Trophoblast cell (in vitro differentiated cells and primary cell): ENCODE measurements around the gene ASCC3.
A peak's percentile ranks its signal among the peaks of the same experiment; 100 is the strongest.

Source experiments
- DNase-seq, 2 donors: peaks; one replicate each; pipeline ENCODE4 v3.0.0-alpha.2; 2016
- H2AFZ ChIP-seq: 2 replicates; pipeline ENCODE4 v1.6.1; 2013; ENCODE audit warnings: low read length, moderate library complexity, mild to moderate bottlenecking; ENCODE audit not compliant: insufficient read depth, poor library complexity
- H2AK5ac ChIP-seq: 2 replicates; pipeline ENCODE4 v1.6.1; 2013; ENCODE audit warnings: mild to moderate bottlenecking, low read length
- H2BK120ac ChIP-seq: 2 replicates; pipeline ENCODE4 v1.6.1; 2013; ENCODE audit warnings: low read length, mild to moderate bottlenecking, moderate library complexity; ENCODE audit not compliant: insufficient read depth, poor library complexity
- H2BK12ac ChIP-seq: 2 replicates; pipeline ENCODE4 v1.6.1; 2013; ENCODE audit warnings: mild to moderate bottlenecking, low read length, moderate library complexity
- H2BK5ac ChIP-seq: 2 replicates; pipeline ENCODE4 v1.6.1; 2013; ENCODE audit warnings: low read length, low read depth, moderate library complexity, mild to moderate bottlenecking; ENCODE audit not compliant: poor library complexity
- H3K14ac ChIP-seq: 2 replicates; pipeline ENCODE4 v1.6.1; 2013; ENCODE audit warnings: mild to moderate bottlenecking, low read length
- H3K18ac ChIP-seq: 2 replicates; pipeline ENCODE4 v1.6.1; 2013; ENCODE audit warnings: mild to moderate bottlenecking, low read length
- H3K23ac ChIP-seq: 2 replicates; pipeline ENCODE4 v1.6.1; 2013; ENCODE audit warnings: low read length
- H3K27ac ChIP-seq: 2 replicates; pipeline ENCODE4 v1.5.1; 2013; ENCODE audit warnings: low read depth, mild to moderate bottlenecking, inconsistent platforms, low read length, moderate library complexity
- H3K27me3 ChIP-seq: 2 replicates; pipeline ENCODE4 v1.6.1; 2013; ENCODE audit warnings: inconsistent platforms, mild to moderate bottlenecking, low read length, moderate library complexity; ENCODE audit not compliant: insufficient read depth
- H3K36me3 ChIP-seq, 2 experiments: 1 replicate in 1 of 2; 2 replicates in 1 of 2; pipeline ENCODE4 v1.6.1; 2013; ENCODE audit warnings: low read length in 2 of 2, mild to moderate bottlenecking in 2 of 2, moderate library complexity in 1 of 2; ENCODE audit not compliant: insufficient read depth in 2 of 2, control insufficient read depth in 1 of 2
- H3K4ac ChIP-seq: 2 replicates; pipeline ENCODE4 v1.6.1; 2013; ENCODE audit warnings: low read depth, mild to moderate bottlenecking, low read length, moderate library complexity
- H3K4me1 ChIP-seq, 2 experiments: 1 replicate in 1 of 2; 2 replicates in 1 of 2; pipeline ENCODE4 v1.6.1; 2013; ENCODE audit warnings: low read length in 2 of 2, mild to moderate bottlenecking in 2 of 2, moderate library complexity in 1 of 2; ENCODE audit not compliant: insufficient read depth in 2 of 2, control insufficient read depth in 1 of 2
- H3K4me2 ChIP-seq: 2 replicates; pipeline ENCODE4 v1.6.1; 2013; ENCODE audit warnings: inconsistent platforms, mild to moderate bottlenecking, low read length, moderate library complexity
- H3K4me3 ChIP-seq: 2 replicates; pipeline ENCODE4 v1.5.1; 2013; ENCODE audit warnings: mild to moderate bottlenecking, low read depth, low read length, inconsistent platforms
- H3K79me1 ChIP-seq: one replicate; pipeline ENCODE4 v1.6.1; 2013; ENCODE audit warnings: low read length
- H3K79me2 ChIP-seq: 2 replicates; pipeline ENCODE4 v1.6.1; 2013; ENCODE audit warnings: low read length, mild to moderate bottlenecking; ENCODE audit not compliant: control insufficient read depth, insufficient read depth, poor library complexity
- H3K9ac ChIP-seq: 2 replicates; pipeline ENCODE4 v1.6.1; 2013; ENCODE audit warnings: mild to moderate bottlenecking, low read length
- H3K9me3 ChIP-seq: 2 replicates; pipeline ENCODE4 v1.6.1; 2013; ENCODE audit warnings: low read depth, mild to moderate bottlenecking, control low read depth, inconsistent platforms, low read length; ENCODE audit not compliant: insufficient read depth
- H4K12ac ChIP-seq: 2 replicates; pipeline ENCODE4 v1.6.1; 2013; ENCODE audit warnings: low read depth, mild to moderate bottlenecking, low read length, moderate library complexity
- H4K8ac ChIP-seq: 2 replicates; pipeline ENCODE4 v1.6.1; 2013; ENCODE audit warnings: low read depth, mild to moderate bottlenecking, low read length, moderate library complexity
- H4K91ac ChIP-seq: one replicate; pipeline ENCODE4 v1.6.1; 2013; ENCODE audit warnings: low read depth, mild to moderate bottlenecking, low read length, moderate library complexity
- WGBS: extraction: QIAGEN DNeasy Blood & Tissue Kit; methylation state at CpG from one replicate; pipeline ENCODE4 v1.1.7; 2013; ENCODE audit warnings: missing lambda C conversion rate; ENCODE audit not compliant: insufficient read length, insufficient coverage; ENCODE audit errors: extremely low coverage; 5-methylcytosine and 5-hydroxymethylcytosine counted together

The ASCC3 gene

DNA sequence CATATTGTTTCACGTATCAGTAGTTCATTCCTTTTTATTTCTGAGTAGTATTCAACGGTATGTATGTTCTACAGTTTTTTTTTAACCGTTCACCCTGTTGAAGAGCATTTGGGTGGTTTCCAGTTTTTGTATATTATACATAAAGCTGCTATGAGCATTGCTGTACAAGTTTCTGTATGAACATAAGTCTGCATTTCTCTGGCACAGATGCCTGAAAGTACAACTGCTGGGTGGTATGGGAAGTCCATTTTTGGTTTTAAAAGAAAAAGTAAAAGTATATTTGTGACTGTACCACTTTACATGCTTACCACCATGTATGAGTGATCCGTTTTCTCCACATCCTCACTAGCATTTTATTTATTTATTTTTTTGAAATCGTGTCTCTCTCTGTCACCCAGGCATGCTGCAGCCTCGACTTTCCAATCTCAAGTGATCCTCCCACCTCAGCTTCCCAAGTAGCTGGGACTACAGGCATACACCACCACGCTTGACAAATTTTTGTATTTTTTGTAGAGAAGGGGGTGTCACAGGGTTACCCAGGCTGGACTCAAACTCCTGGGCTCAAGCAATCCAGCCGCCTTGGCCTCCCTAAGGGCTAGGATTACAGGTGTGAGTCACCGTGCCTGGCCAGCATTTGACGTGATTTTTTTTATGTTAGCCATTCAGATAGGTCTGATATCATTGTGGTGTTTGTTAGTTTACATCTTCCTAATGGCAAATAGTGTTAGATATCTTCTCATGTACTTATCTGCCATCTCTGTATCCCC is 405.4 kb downstream of the ASCC3 start:
- Histone ChIP-seq H3K18ac (no peak overlapping the region), H4K12ac (no peak overlapping the region), H2BK120ac (no peak overlapping the region), H3K4me3 (no peak overlapping the region), H3K4me2 (no peak overlapping the region), H4K91ac (no peak overlapping the region), H2AFZ (no peak overlapping the region), H2AK5ac (no peak overlapping the region), H3K14ac (no peak overlapping the region), H3K4ac (no peak overlapping the region), H2BK5ac (no peak overlapping the region), H3K4me1 (no peaks in the 10 kb centered on the region), H2BK12ac (no peak overlapping the region), H3K36me3 (no peaks in the 10 kb centered on the region), H3K27ac (no peak overlapping the region), H3K79me2 (no peaks in the 10 kb centered on the region), H3K23ac (no peak overlapping the region), H3K27me3 (peaks cover 2% of the 10 kb centered on the region), H3K79me1 (no peaks in the 10 kb centered on the region), H3K9ac (no peak overlapping the region), H4K8ac (no peak overlapping the region), H3K9me3 (no peaks in the 10 kb centered on the region)
- WGBS, result no CpG with 5 or more reads among the region's 10 CpGs
- peak; percentile 48 to 70 for DNase-seq

DNA sequence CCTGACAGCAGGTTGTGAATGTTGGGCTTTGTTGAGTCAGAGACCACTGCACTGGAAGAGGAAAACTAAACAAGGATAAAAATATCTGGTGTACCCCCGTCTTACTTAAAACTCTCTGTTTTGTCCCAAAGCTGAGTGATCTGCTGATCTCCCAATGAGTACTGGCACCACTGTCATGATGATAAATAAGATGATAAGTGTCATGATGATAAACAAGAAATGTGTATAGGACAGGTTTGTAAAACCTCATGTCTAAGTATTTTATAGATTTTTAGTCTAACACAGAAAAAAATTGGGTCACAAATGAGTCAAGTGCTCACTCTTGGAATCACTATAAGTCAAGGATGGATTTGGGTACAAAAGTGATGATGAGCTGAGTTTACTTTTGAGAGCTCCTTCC is 407.9 kb downstream of the ASCC3 start:
- H4K8ac ChIP-seq, result no peak overlapping the region

DNA sequence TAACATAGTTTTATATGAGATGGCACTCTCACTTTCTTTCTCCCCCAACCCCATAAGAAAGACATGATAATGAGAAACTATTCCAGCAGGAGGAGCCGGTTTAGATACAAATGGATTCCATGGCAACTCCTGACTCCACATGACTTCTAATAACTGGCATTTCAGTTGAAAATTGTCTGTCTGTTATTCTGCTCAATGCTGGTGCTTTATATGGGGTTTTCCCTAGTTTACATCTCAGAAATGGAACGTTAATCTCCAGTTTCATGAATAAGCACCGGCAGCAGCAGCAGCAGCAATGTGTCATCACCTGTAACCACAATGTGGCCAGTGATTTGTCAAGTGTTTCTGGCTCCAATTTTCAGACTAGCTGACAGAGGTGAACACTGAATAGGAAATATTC is 408.5 kb downstream of the ASCC3 start:
- no CpG with 5 or more reads among the region's 3 CpGs for WGBS
- Histone ChIP-seq H2AK5ac (no peak overlapping the region), H3K18ac (no peak overlapping the region), H2BK120ac (no peak overlapping the region), H4K12ac (no peak overlapping the region), H3K4me3 (no peak overlapping the region), H3K4me1 (no peaks in the 10 kb centered on the region), H4K8ac (no peak overlapping the region), H3K9me3 (peaks cover 2% of the 10 kb centered on the region), H3K9ac (no peak overlapping the region), H3K36me3 (no peaks in the 10 kb centered on the region), H3K4me2 (no peak overlapping the region), H3K4ac (no peak overlapping the region), H3K79me1 (no peaks in the 10 kb centered on the region), H3K79me2 (no peaks in the 10 kb centered on the region), H2AFZ (no peak overlapping the region), H2BK5ac (no peak overlapping the region), H3K14ac (no peak overlapping the region), H3K23ac (no peak overlapping the region), H3K27ac (no peak overlapping the region), H2BK12ac (no peak overlapping the region), H4K91ac (no peak overlapping the region), H3K27me3 (peaks cover 22% of the 10 kb centered on the region)
- peak; percentile 75 to 92 for DNase-seq

More for the DNA sequence above, 407.9 kb downstream of the ASCC3 start:
- DNase-seq, result no peak
- Histone ChIP-seq H3K4me2 (no peak overlapping the region), H3K4ac (no peak overlapping the region), H2BK5ac (no peak overlapping the region), H3K14ac (no peak overlapping the region), H2BK120ac (no peak overlapping the region), H2AFZ (no peak overlapping the region), H3K23ac (no peak overlapping the region), H3K9me3 (peaks cover 2% of the 10 kb centered on the region), H3K18ac (no peak overlapping the region), H3K79me2 (no peaks in the 10 kb centered on the region), H4K12ac (no peak overlapping the region), H3K4me1 (no peaks in the 10 kb centered on the region), H3K4me3 (no peak overlapping the region), H3K27ac (no peak overlapping the region), H3K9ac (no peak overlapping the region), H2AK5ac (no peak overlapping the region), H3K27me3 (peaks cover 18% of the 10 kb centered on the region), H2BK12ac (no peak overlapping the region), H3K79me1 (no peaks in the 10 kb centered on the region), H4K91ac (no peak overlapping the region), H3K36me3 (no peaks in the 10 kb centered on the region)
- no CpG with 5 or more reads among the region's 1 CpG for WGBS

DNA sequence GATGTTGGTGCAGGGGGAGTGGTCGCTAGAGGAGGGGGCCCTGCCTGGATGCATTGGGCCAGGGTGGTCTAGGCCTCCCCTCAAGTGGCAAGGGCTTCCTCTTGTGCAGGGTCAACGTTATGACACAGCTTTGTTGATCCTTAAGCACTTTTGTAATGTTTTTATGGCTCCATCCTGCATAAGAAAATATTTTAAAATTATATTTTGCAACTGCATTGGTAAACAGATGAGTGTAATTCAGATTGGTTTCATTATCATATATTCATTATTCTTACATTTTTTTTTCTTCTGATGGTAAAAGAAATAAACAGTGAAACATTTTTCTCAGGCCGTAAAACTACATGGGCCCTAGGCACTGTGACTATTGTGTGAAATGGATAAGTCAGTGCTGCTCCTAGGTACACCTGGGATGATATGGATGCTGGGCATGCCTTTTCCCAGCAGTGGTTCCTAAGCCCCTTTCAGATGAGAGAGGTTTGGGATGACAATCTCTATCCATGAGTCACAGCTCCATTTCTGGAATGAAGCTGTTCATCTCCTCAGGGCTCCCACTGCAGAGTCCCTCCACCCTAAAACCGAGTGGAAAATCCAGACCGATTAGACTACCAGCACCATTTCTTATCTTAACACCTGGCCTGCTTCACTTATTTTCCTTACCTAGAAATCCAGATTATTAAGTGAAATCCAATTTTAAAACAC is 410.6 kb downstream of the ASCC3 start:
- Histone ChIP-seq H2BK120ac (no peak overlapping the region), H3K79me2 (no peaks in the 10 kb centered on the region), H3K4me3 (no peak overlapping the region), H3K4ac (no peak overlapping the region), H2BK12ac (no peak overlapping the region), H2BK5ac (no peak overlapping the region), H2AK5ac (no peak overlapping the region), H3K27ac (no peak overlapping the region), H3K14ac (no peak overlapping the region), H2AFZ (no peak overlapping the region), H3K4me1 (no peaks in the 10 kb centered on the region), H3K9ac (no peak overlapping the region), H3K18ac (no peak overlapping the region), H4K91ac (no peak overlapping the region), H4K12ac (no peak overlapping the region), H3K27me3 (peaks cover 43% of the 10 kb centered on the region), H3K9me3 (peaks cover 4% of the 10 kb centered on the region), H4K8ac (no peak overlapping the region), H3K36me3 (no peaks in the 10 kb centered on the region), H3K4me2 (no peak overlapping the region), H3K23ac (no peak overlapping the region), H3K79me1 (no peaks in the 10 kb centered on the region)
- WGBS, result no CpG with 5 or more reads among the region's 5 CpGs
- peak; percentile 90 to 96 for DNase-seq
